ENCODE results near the gene PIGM. TPM values are rescaled to one million over a fixed set of nuclear protein-coding genes. Genes with fewer than 3 reads are reported as not detected.

The PIGM gene
- total RNA-seq, 2 donors from 2014 or later: 4.6 to 5.2 TPM

GRCh38 chr1:159978107-159978398, 53.7 kb downstream of the PIGM start:
- Mint-ChIP-seq H3K27me3 (ENCODE audit: insufficient read depth) (peaks cover 32% of the 10 kb centered on the region), H3K9me3 (no peaks in the 10 kb centered on the region)

DNA sequence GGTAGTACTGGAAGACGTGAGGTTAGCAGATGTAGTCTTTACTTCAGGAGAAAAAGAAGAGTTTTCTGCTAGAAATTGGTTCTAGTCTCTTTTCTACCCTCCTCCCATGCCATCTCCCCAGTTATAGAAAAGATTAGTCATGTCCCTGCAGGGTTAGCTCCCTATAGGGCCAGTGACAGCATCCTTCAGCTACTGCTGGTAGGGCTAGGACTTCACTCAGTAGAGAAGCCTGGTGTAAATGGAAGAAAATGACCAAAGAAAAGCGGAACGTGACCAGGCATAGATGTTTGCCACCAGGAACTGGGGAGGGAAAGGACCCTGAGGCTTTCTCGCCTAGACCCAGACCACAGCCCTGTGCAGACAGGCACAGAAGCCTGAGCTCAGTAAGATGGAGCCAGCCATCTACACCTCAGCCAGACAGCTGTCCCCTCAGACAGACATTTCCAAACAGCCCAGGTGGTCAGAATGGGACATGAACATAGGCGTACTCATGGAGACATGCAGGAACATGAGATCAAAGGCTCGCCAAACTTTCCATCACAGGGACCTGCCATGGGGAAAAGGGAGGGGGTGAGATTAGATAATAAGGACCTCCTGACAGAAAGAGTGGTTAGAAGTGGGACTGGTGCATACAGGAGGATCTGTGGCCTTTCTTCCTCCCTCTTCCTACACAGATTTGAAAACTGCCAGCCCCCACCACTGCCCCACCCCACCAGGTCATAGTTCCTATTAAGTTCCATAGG, 54.3 kb downstream of the PIGM start:
- no peaks in the 10 kb centered on the region for H3K36me3 ChIP-seq (ENCODE audit: control insufficient read depth, insufficient read depth, low read length)
- DNase-seq: peak; percentile 28
- Mint-ChIP-seq H3K4me1 (no peaks in the 10 kb centered on the region), H3K9me3 (no peaks in the 10 kb centered on the region), H3K4me3 (no peak overlapping the region), H3K27ac (no peak overlapping the region), H3K36me3 (ENCODE audit: low read depth) (no peaks in the 10 kb centered on the region), H3K27me3 (ENCODE audit: insufficient read depth) (peaks cover 32% of the 10 kb centered on the region)
- no peak overlapping the region for H3K27ac ChIP-seq (ENCODE audit: low read depth, low read length)
- H3K9me3 ChIP-seq (ENCODE audit: control insufficient read depth, low read length): no peaks in the 10 kb centered on the region
- H3K27me3 ChIP-seq (ENCODE audit: control insufficient read depth, insufficient read depth, low read length, poor library complexity, severe bottlenecking): peaks cover 46% of the 10 kb centered on the region
- no peaks in the 10 kb centered on the region for H3K4me1 ChIP-seq (ENCODE audit: control insufficient read depth, insufficient read depth, low read length)
- no peak overlapping the region for H3K4me3 ChIP-seq (ENCODE audit: low read length)
- no peak for TF ChIP-seq CTCF (conservative IDR thresholded peaks at IDR 0.05)
- no peak overlapping the region for H3K9ac ChIP-seq (ENCODE audit: extremely low read depth, low read length, poor library complexity, severe bottlenecking)
- 91 to 96% methylated on average over 6 of the region's 6 CpGs for WGBS, 2 experiments (ENCODE audit: insufficient coverage in 1 of 2, insufficient read length in 1 of 2)

More at GRCh38 chr1:159978107-159978398, 53.7 kb downstream of the PIGM start:
- Mint-ChIP-seq H3K36me3 (ENCODE audit: low read depth) (no peaks in the 10 kb centered on the region), H3K4me3 (no peak overlapping the region), H3K27ac (no peak overlapping the region), H3K4me1 (no peaks in the 10 kb centered on the region)
- H3K4me1 ChIP-seq (ENCODE audit: control insufficient read depth, insufficient read depth, low read length): no peaks in the 10 kb centered on the region
- no peaks in the 10 kb centered on the region for H3K36me3 ChIP-seq (ENCODE audit: control insufficient read depth, insufficient read depth, low read length)
- WGBS, 2 experiments (ENCODE audit: insufficient coverage in 1 of 2, insufficient read length in 1 of 2): 91 to 92% methylated on average over 2 of the region's 2 CpGs
- no peak overlapping the region for H3K27ac ChIP-seq (ENCODE audit: low read depth, low read length)
- no peak for TF ChIP-seq CTCF (conservative IDR thresholded peaks at IDR 0.05)
- H3K4me3 ChIP-seq (ENCODE audit: low read length): no peak overlapping the region
- H3K9ac ChIP-seq (ENCODE audit: extremely low read depth, low read length, poor library complexity, severe bottlenecking): no peak overlapping the region
- H3K9me3 ChIP-seq (ENCODE audit: control insufficient read depth, low read length): no peaks in the 10 kb centered on the region
- peaks cover 46% of the 10 kb centered on the region for H3K27me3 ChIP-seq (ENCODE audit: control insufficient read depth, insufficient read depth, low read length, poor library complexity, severe bottlenecking)
- DNase-seq: no peak

Other genes with a start within 250 kb of the PIGM start
- gene FCRL6, start 229.6 kb downstream of the PIGM start, total RNA-seq: not detected
- not detected for gene SLAMF8, start 205.1 kb downstream of the PIGM start, total RNA-seq
- not detected for gene VSIG8, start 169.3 kb downstream of the PIGM start, total RNA-seq
- gene CFAP45, start 131.8 kb downstream of the PIGM start, total RNA-seq: under 1 TPM; 0.49 to 0.55 TPM
- gene TAGLN2, start 106.5 kb downstream of the PIGM start, total RNA-seq: 100 to 1,000 TPM; 136 to 221 TPM
- 1 to 10 TPM; 7.5 to 9.2 TPM for gene IGSF9, start 86.4 kb downstream of the PIGM start, total RNA-seq
- gene SLAMF9, start 77.8 kb downstream of the PIGM start, total RNA-seq: not detected
- gene KCNJ10, start 38.2 kb upstream of the PIGM start, total RNA-seq: under 1 TPM in 1 of 2 donors, not detected in 1; 0.26 TPM
- gene KCNJ9, start 49.5 kb upstream of the PIGM start, total RNA-seq: not detected
- gene IGSF8, start 66.6 kb upstream of the PIGM start, total RNA-seq: 10 to 100 TPM; 34.5 to 35.9 TPM
- 1 to 10 TPM; 3.0 to 3.2 TPM for gene ATP1A2, start 83.8 kb upstream of the PIGM start, total RNA-seq
- under 1 TPM; 0.55 to 0.75 TPM for gene ATP1A4, start 119.6 kb upstream of the PIGM start, total RNA-seq
- gene CASQ1, start 158.6 kb upstream of the PIGM start, total RNA-seq: under 1 TPM; 0.29 to 0.77 TPM
- 10 to 100 TPM; 55.9 to 56.3 TPM for gene PEA15, start 173.4 kb upstream of the PIGM start, total RNA-seq
- gene DCAF8, start 230.6 kb upstream of the PIGM start, total RNA-seq: 100 to 1,000 TPM; 185 to 238 TPM

Measured in endodermal cell (in vitro differentiated cells).